NCI-H524 (cell line): ENCODE data around the gene RBMS3.
"Not testable (repeated sequence)": the region's sequence is repeated elsewhere in the genome, so short reads cannot be mapped to it uniquely, and the experiment has no call there.

Experiments used
- DNase-seq, 2 experiments: peaks; one replicate each; lab custom pipeline; 2025; lab: John Stamatoyannopoulos, UW

RBMS3 gene

DNA sequence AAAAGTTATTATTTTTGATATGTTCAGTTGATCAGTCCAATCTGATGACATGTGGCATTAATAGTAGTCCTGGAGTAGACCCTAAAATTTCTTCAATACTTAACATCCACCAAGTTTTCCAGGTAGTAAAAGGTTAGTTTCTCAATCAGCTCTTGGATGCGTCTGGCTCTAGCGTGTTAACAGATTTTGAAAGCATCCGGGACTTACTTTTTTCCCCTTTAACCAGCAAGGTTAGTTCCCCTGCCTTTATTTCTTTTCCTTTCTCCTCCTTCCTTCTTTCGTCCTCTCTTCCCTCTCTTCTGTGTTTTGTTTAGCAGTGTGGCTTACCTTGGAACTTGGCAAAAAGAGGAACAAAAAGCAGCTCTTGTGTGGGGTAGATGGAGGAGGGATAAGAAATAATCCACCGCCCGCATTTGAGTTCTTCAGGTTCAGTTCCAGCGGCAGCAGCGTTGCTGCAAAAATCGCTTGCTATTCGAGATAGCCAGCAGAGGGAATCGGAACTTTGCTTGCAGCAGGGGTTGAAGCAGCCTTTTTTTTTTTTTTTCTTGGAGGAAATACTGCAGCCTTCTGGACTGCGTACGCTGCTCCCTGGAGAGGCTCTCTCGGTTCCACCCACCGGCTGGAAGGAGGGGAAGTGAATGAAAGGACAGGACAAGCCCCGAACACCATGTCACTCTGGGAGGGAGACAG is at the start of gene RBMS3:
RBMS3 (plus strand) TSS at position 668 of the 690 bp plus-strand sequence.
- peak; percentile 88 to 92 for DNase-seq

DNA sequence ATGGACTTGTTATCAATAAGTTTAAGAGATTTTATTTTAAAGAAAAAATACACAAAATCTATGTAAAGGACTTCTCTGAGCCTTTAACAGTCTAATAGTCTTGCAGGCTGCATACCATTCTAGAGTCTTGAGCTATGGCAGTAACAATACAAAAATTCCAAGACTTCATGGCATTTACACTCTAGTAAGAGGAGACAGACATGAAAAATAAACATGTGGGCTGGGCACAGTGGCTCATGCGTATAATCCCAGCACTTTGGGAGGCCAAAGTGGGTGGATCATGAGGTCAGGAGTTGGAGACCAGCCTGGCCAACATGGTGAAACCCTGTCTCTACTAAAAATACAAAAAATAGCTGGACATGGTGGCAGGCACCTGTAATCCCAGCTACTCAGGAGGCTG is 47.7 kb upstream of the RBMS3 start:
- DNase-seq: not testable (repeated sequence)

DNA sequence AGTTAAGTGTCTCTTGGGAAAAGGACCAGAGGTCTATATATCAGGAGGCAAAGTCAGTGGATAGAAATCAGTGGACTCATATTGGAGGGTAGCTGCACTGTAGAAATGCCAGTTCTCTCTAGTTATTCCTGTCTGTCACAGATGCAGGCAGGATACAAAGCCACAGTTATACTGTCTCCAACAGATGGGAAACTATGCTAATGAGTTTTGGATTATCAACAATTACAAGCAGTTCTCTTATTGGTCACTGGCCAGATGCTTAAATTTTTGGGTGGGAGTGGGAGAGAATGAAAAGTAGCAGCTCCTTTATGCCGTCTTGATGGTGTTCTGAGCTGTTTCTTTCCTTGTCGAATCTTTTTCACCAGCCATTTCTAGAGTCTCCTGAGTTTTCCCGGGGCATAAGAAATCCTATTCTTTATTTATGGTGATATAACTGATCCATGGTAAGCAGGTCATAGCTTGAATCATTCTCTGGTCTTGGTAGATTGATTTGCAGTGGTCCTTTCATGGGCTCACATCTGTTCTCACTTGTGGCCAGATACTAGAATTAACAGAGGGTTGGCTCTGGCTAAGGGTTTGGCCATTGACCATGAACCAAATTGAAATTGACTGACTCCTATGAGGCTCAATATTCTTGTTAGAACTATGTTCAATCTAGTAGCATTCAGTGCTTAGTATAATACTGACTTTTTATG is 44.6 kb upstream of the RBMS3 start:
- peak; percentile 78 to 92 for DNase-seq

GRCh38 chr3:29239376-29239775 is 41.5 kb upstream of the RBMS3 start:
- no peak for DNase-seq

DNA sequence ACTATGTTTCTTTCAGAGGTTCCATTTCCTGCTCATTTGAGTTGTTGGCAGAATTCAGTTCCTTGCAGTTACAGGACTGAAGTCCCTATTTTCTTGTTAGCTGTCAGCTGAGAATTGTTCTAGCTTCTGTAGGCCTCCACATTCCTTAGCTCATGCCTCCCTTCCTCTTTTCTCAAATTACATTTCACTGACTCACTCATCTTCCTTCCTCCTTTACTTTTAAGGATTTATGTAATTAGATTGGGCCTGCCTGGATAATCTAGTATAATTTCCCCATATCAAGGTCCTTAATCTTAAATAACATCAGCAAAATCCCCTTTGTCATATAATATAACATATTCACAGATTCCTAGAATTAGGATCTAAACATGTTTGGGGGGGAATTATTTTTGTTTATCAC is 40.6 kb upstream of the RBMS3 start:
- no peak for DNase-seq

- no peak for DNase-seq
Measured at GRCh38 chr3:29240887-29241286, 40.0 kb upstream of the RBMS3 start.

DNA sequence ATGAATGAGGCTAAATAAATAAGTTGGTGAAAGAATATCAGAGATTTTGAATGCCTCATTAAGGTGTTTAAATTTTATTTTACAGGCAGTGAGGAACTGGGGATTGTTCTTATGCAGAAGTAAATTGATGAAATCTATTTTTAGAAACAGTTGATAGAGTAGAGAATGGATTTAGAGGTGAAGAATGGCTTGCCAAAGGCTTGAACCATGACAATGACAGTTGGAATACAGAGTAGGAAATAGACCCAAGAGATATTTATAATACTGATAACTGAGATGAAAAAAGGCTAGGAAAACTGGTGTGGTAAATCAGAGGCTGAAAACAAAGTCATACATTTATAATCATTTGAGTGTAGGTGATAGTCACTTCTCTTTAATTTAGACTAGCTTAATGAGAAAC is 39.0 kb upstream of the RBMS3 start:
- DNase-seq: no peak

DNA sequence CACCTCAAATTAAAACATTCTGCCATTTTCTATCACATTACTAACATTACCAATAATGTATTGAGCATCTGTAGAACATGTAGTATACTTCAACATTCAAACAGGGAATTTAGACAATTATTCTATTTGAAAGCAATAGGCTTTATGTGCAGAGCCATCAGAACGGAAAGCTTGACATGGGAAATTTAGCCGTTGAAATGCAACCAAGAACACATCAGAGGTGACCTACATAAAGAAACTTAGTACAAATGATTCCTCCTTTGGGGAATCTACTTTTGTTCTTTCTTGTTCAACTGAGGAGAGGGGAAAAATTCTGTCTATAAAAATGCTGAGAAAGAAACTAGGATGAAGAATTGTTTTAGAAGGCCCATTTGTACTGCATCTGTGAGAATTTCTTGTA is 38.6 kb upstream of the RBMS3 start:
- DNase-seq: no peak

GRCh38 chr3:29245441-29245840 is 35.4 kb upstream of the RBMS3 start:
- DNase-seq: no peak

- DNase-seq: no peak
Measured at GRCh38 chr3:29247088-29247745, 33.7 kb upstream of the RBMS3 start.

- DNase-seq: no peak
Measured at GRCh38 chr3:29249829-29250345, 31.0 kb upstream of the RBMS3 start.

- DNase-seq: no peak
Measured at GRCh38 chr3:29255854-29256696, 24.8 kb upstream of the RBMS3 start.

DNA sequence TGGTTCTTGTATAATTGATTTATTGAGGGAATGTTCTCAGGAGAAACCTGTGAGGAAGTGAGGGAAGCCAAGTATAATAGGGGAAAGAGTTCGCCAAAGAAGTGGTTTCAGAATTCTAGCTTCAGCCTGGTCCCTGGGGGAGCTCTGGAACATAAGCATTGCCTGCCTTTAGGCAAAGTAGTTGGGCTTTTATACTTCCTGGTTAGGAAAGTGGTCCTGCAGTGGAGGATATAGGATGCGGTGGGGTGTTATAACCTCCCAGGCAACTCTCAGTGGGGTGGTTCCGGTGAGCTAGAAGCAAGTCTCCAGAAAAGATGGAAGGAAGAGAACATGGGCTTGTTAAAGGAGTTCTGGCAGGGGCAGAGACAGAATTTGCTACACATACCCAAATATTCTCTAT is 22.7 kb upstream of the RBMS3 start:
- DNase-seq: no peak

GRCh38 chr3:29261119-29261518 is 19.8 kb upstream of the RBMS3 start:
- DNase-seq: no peak

DNA sequence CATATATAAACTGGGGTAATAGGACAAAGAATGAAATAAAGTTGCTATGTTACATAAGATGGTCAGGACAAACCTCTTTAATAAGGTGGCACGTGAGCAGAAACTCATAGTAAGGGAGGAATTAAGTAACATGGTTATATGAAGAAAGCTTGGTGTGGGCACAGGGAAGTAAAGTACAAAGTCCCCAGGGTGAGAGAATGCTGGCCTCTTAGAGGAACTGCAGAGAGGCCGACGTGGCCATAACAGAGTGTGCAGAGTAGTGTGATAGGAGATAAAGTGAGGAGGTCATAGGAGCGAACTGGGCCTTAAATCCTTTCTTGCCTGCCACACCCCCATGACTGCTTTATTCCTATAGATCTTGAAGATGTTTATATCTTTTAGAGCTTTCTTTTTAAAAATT is 17.4 kb upstream of the RBMS3 start:
- no peak for DNase-seq

DNA sequence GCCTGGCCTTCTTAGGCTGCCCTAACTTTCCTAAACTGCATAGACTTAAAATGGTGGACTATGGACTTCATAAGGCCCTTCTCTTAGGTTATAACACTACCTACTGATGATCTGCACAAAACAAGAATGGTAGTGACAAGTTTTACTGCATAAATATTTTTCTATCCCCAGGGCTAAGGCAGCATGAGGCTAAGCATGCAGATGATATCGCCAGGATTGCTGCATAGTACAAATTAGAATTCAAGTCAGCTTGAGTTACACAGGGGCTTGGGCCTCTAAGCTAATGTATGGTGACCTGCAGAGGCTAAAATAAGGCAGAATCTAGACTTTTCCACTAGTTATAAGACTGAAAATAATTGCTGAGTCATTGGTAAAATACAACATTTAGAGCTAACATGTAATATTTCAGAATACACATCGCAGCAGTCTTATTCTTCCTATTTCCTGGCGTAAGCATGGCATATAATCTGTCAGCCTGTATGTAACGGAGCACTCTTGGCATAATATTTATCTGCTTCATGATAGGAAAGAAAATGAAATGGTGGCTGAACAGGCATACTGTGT is 15.3 kb upstream of the RBMS3 start:
- DNase-seq: no peak

GRCh38 chr3:29267226-29267625 is 13.6 kb upstream of the RBMS3 start:
- DNase-seq: peak; percentile 84 to 95

GRCh38 chr3:29268651-29269050 is 12.2 kb upstream of the RBMS3 start:
- no peak for DNase-seq

DNA sequence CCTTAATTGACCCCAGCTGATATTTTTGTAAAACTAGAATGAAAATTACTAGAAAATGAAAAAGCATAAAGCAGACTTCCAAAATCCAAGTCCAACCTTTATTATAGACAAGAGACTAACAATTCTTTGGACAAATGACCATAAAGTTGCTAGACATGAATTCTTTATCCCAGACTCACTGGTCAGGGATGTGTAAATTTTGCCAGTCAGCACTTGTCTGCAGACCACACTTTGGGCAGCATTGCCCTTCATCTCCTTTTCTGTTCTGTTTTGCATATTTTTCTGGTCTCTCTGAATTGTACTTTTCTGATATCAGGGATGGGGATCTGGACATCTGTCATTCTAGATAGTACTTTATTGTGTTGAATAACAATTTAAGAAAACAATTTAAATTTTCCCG is 10.1 kb upstream of the RBMS3 start:
- no peak for DNase-seq

- no peak for DNase-seq
Measured at GRCh38 chr3:29271475-29271874, 9.4 kb upstream of the RBMS3 start.

- no peak for DNase-seq
Measured at GRCh38 chr3:29274667-29275066, 6.2 kb upstream of the RBMS3 start.

DNA sequence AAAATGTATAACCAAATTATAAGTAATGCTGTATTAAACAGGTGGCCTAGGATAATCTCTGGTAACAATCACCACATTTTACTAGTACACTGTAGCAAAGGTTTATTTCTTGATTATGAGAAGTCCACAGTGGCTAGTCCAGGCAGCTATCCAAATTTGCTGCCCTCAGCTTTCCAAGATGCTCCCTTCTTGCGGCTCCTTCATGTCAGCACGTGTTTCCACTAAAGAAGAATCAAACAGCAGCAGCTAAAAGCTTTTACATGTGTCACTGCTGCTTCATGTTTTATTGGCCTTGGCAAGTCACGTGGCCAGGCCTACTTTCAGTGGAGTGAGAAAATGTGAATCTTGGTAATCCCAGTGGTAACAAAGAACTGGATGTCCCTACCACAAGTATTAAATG is 5.6 kb upstream of the RBMS3 start:
- peak in 1 of 2 experiments; percentile 28 for DNase-seq
